ENCODE data around the gene GALNT17.

DNA sequence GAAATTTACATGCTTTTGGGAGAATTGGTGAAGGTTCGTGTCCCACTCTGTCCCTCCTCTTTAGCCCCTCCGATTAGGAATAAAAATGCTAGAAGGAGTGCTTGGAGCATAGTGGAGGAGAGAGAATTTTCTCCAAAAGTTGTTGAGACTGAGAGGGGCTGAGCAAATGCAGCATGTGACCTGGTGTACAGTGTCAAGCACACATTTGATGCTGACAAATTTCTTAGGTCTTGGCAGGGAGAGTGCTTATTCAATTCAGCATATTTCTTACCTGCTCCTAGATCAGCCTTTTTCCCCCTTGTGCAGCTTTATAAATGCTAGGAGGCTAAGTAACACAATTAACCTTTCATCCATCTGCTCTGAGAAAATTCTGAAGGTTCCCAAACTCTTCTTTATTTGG, 189.0 kb downstream of the GALNT17 start:
- TF ChIP-seq POLR2A (IDR thresholded peaks at IDR 0.05): no peak
- TF ChIP-seq, protein P1, sequence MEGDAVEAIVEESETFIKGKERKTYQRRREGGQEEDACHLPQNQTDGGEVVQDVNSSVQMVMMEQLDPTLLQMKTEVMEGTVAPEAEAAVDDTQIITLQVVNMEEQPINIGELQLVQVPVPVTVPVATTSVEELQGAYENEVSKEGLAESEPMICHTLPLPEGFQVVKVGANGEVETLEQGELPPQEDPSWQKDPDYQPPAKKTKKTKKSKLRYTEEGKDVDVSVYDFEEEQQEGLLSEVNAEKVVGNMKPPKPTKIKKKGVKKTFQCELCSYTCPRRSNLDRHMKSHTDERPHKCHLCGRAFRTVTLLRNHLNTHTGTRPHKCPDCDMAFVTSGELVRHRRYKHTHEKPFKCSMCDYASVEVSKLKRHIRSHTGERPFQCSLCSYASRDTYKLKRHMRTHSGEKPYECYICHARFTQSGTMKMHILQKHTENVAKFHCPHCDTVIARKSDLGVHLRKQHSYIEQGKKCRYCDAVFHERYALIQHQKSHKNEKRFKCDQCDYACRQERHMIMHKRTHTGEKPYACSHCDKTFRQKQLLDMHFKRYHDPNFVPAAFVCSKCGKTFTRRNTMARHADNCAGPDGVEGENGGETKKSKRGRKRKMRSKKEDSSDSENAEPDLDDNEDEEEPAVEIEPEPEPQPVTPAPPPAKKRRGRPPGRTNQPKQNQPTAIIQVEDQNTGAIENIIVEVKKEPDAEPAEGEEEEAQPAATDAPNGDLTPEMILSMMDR (IDR thresholded peaks at IDR 0.05): no peak

All from prostate gland (tissue), 2 donors.